Lung (tissue), 12 donors: ENCODE data around the gene ANKRD42. TPM values are rescaled to one million over a fixed set of nuclear protein-coding genes. Genes with fewer than 3 reads are reported as not detected.

Experiments used
- ATAC-seq: fragments of 200-7000 bp; cut with Tn5 transposase; one replicate; pipeline ENCODE4 v1.9.1; 2020; ENCODE audit warnings: moderate number of reproducible peaks; ENCODE audit not compliant: insufficient read depth, low FRiP score
- DNase-seq, 3 donors: peaks; one replicate each; pipeline ENCODE4 v3.0.0-alpha.2; 2013 to 2017
- H3K27ac ChIP-seq, 2 donors: one replicate each; pipeline ENCODE4 v1.5.1; 2013; ENCODE audit warnings: mild to moderate bottlenecking in 2 of 2, moderate library complexity in 2 of 2, control low read depth in 1 of 2, inconsistent platforms in 1 of 2, low read depth in 1 of 2, low read length in 1 of 2
- H3K27me3 ChIP-seq, 3 donors: one replicate each; pipeline ENCODE4 v1.5.1; 2013; ENCODE audit warnings: low read length in 2 of 3; ENCODE audit not compliant: control insufficient read depth in 3 of 3, insufficient read depth in 3 of 3
- H3K36me3 ChIP-seq, 4 donors: one replicate each; pipeline ENCODE4 v1.5.1; 2013; ENCODE audit warnings: low read length in 4 of 4, mild to moderate bottlenecking in 1 of 4, moderate library complexity in 1 of 4; ENCODE audit not compliant: control insufficient read depth in 4 of 4, insufficient read depth in 4 of 4
- H3K4me1 ChIP-seq, 5 donors: one replicate each; pipeline ENCODE4 v1.5.1; 2013; ENCODE audit warnings: low read length in 5 of 5, mild to moderate bottlenecking in 2 of 5, moderate library complexity in 1 of 5; ENCODE audit not compliant: control insufficient read depth in 5 of 5, insufficient read depth in 5 of 5
- H3K4me3 ChIP-seq: one replicate; pipeline ENCODE4 v1.5.1; 2013; ENCODE audit warnings: mild to moderate bottlenecking, control low read depth, moderate library complexity
- H3K9ac ChIP-seq, 2 donors: one replicate each; pipeline ENCODE4 v1.5.1; 2013; ENCODE audit warnings: low read length in 2 of 2, control low read depth in 1 of 2; ENCODE audit not compliant: insufficient read depth in 1 of 2
- H3K9me3 ChIP-seq, 4 donors: one replicate each; pipeline ENCODE4 v1.5.1; 2013; ENCODE audit warnings: low read length in 3 of 4, mild to moderate bottlenecking in 1 of 4, moderate library complexity in 1 of 4; ENCODE audit not compliant: control insufficient read depth in 4 of 4, insufficient read depth in 3 of 4
- WGBS, 2 donors: extraction: QIAGEN DNeasy Blood & Tissue Kit; methylation state at CpG; one replicate each; pipeline ENCODE4 v1.1.7; 2013; 5-methylcytosine and 5-hydroxymethylcytosine counted together
- polyA plus RNA-seq, 2 donors: library from polyadenylated mRNA; stranded (reverse); fragments of 200-250 nt; gene quantifications; one replicate each; pipeline ENCODE4 v1.2.1, GENCODE V29; 2013
- total RNA-seq, 2 donors: library from RNA; depleted of rRNA in 1 of 2; stranded (reverse); fragments of >200 nt in 1 of 2; gene quantifications; one replicate each; pipeline ENCODE4 v1.2.1, GENCODE V29; 2014 to 2021
- TF ChIP-seq, protein P1 (sequence below): IDR thresholded peaks from 2 replicates; pipeline ENCODE4 v1.5.1; 2012; ENCODE audit warnings: mild to moderate bottlenecking; ENCODE audit errors: control extremely low read depth, extremely low read depth
- donor health status: control.
- donor health status: control.
- donor health status: Bipolar disorder and iron deficiency.
- donor health status: healthy.
- donor health status: DM: yes; HTN: yes; CAD: no.

The ANKRD42 gene
- total and polyA plus RNA-seq, 4 donors, result 7.5 to 20.3 (median 12.5) TPM

DNA sequence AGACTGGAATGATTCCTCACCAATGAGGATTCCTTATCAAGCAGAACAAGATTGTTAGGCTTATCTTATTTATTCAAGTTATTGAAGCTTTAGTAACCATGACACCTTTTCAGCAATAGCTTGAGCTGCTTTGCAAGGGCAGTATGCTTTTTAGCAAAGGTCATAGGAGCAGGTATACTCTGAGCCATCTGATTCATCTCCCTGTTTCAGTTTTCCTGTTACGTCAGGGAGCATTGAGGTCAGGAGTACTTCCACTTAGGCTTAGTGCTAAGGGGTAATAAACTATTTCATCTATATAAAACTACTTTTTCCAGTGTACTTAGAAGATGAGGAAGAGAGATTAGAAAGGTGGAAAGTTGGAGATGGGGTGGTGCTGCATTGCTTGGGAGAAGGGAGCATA is 17.7 kb upstream of the ANKRD42 start:
- WGBS, 2 donors, result 72 to 77% methylated on average over 1 of the region's 1 CpG
- ATAC-seq (no peak), DNase-seq (no peak)
- no peak overlapping the region for H3K9ac ChIP-seq
- peaks cover 18 to 37% (median 22%) of the 10 kb centered on the region in 4 donors for H3K36me3 ChIP-seq
- no peaks in the 10 kb centered on the region for H3K27me3 ChIP-seq
- H3K9me3 ChIP-seq, result no peaks in the 10 kb centered on the region
- TF ChIP-seq, protein P1, sequence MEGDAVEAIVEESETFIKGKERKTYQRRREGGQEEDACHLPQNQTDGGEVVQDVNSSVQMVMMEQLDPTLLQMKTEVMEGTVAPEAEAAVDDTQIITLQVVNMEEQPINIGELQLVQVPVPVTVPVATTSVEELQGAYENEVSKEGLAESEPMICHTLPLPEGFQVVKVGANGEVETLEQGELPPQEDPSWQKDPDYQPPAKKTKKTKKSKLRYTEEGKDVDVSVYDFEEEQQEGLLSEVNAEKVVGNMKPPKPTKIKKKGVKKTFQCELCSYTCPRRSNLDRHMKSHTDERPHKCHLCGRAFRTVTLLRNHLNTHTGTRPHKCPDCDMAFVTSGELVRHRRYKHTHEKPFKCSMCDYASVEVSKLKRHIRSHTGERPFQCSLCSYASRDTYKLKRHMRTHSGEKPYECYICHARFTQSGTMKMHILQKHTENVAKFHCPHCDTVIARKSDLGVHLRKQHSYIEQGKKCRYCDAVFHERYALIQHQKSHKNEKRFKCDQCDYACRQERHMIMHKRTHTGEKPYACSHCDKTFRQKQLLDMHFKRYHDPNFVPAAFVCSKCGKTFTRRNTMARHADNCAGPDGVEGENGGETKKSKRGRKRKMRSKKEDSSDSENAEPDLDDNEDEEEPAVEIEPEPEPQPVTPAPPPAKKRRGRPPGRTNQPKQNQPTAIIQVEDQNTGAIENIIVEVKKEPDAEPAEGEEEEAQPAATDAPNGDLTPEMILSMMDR, result no peak
- H3K4me1 ChIP-seq, result peaks cover 0 to 14% (median 5%) of the 10 kb centered on the region in 5 donors
- H3K27ac ChIP-seq, result no peak overlapping the region
- H3K4me3 ChIP-seq, result no peak overlapping the region

DNA sequence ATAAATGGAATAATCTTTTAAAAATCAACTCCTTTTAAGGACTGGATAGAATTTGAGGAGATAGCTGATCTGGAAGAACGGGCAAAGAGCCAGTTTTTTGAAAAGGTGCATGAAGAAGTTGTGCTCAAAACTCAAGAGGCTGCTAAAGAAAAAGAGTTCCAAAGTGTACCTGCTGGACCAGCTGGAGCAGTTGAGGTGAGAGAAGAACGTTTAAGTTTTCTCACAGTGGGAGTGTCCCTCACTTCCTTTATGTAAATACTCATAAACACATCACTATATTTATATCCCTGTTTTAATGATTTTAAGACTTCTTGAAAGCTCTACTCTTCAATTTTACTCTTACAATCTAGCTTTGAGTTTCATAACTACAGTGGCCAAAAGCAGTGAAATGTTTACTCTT is 11.7 kb upstream of the ANKRD42 start:
- Histone ChIP-seq H3K4me3 (no peak overlapping the region), H3K4me1 (no peaks in the 10 kb centered on the region), H3K27me3 (no peaks in the 10 kb centered on the region), H3K9me3 (no peaks in the 10 kb centered on the region), H3K9ac (no peak overlapping the region), H3K36me3 (peaks cover 21 to 51% (median 32%) of the 10 kb centered on the region in 4 donors), H3K27ac (no peak overlapping the region)
- DNase-seq, result no peak
- WGBS, 2 donors, result 34 to 55% methylated on average over 2 of the region's 2 CpGs
- no peak for ATAC-seq
- TF ChIP-seq, protein P1, result no peak

DNA sequence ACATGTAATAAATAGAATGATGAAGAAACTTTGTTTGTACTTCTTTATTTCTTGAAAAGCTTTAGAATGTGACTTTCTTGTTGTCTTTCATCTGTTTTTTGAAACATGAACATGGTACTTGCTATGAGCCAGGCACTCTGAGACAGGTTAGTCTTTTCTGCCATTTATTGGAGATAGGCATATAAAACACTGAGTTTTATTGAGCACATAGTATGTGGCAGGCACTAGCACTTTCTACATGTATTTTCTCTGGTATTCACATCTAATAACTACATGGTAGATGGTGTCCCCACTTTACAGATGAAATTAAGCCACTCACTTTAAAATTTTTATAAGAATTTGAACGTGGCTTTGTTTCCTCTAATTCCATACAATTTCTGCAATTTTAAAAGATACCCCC is 7.7 kb upstream of the ANKRD42 start:
- 91 to 96% methylated on average over 1 of the region's 1 CpG for WGBS, 2 donors
- Histone ChIP-seq H3K4me1 (no peaks in the 10 kb centered on the region), H3K27ac (no peak overlapping the region), H3K36me3 (peaks cover 16 to 38% (median 30%) of the 10 kb centered on the region in 4 donors), H3K9me3 (no peaks in the 10 kb centered on the region), H3K9ac (no peak overlapping the region), H3K4me3 (no peak overlapping the region), H3K27me3 (no peaks in the 10 kb centered on the region)
- TF ChIP-seq, protein P1, result no peak
- ATAC-seq, result no peak
- no peak for DNase-seq

DNA sequence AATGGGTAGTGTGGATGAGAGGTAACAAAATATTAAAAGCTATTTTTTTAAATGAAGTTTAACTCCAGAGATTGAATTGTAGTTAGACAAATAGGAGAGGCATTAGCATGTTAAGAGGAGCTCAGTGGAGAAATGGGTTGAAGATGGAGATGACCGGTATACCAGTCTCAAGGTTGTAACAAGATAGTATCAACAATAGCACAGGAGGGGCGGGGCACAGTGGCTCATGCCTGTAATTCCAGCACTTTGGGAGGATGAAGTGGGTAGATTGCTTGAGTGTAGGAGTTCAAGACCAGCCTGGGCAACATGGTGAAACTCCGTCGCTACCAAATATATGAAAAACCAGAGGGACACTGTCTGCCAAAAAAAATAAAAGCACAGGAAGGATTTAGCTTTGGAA is 6.0 kb upstream of the ANKRD42 start:
- no peak for ATAC-seq
- no peaks in the 10 kb centered on the region for H3K9me3 ChIP-seq
- no peak overlapping the region for H3K9ac ChIP-seq
- no peak overlapping the region for H3K4me3 ChIP-seq
- TF ChIP-seq, protein P1, result no peak
- H3K27me3 ChIP-seq, result no peaks in the 10 kb centered on the region
- peaks cover 0 to 6% (median 2%) of the 10 kb centered on the region in 5 donors for H3K4me1 ChIP-seq
- H3K36me3 ChIP-seq, result peaks cover 14 to 40% (median 29%) of the 10 kb centered on the region in 4 donors
- DNase-seq, result no peak
- no peak overlapping the region for H3K27ac ChIP-seq
- 97 to 100% methylated on average over 4 of the region's 4 CpGs for WGBS, 2 donors
